IMR-90 (cell line): ENCODE data around the gene MRPL33. TPM values are rescaled to one million over a fixed set of nuclear protein-coding genes. Genes with fewer than 3 reads are reported as not detected.

Experiments used
- ATAC-seq: fragments of 200-7000 bp; cut with Tn5 transposase; 2 replicates; pipeline ENCODE4 v1.9.1; 2020; ENCODE audit warnings: low read depth, mild to moderate bottlenecking, moderate library complexity
- BruUV-seq: library from RNA; stranded (reverse); fragments of 400-500 nt; replicated peaks from 2 replicates; lab custom pipeline; 2021; lab: Mats Ljungman, UMichigan
- CTCF ChIA-PET: fragments of 300-600 bp; formaldehyde crosslinking; extraction: SDS; loops from one replicate; lab custom pipeline; 2021; ENCODE audit warnings: antibody characterized with exemption; lab: Yijun Ruan, JAX
- POLR2A ChIA-PET: fragments of 300-600 bp; sonication (Branson Sonifier 250); formaldehyde crosslinking; loops from one replicate; lab custom pipeline; 2022; ENCODE audit warnings: antibody characterized with exemption; ENCODE audit not compliant: unreplicated experiment; lab: Charles Lee
- DNase-seq: peaks from one replicate; pipeline ENCODE4 v3.0.0; 2013
- H2AFZ ChIP-seq: replicated peaks from 2 replicates; pipeline ENCODE3; 2013; ENCODE audit warnings: low read length, mild to moderate bottlenecking; ENCODE audit not compliant: poor library complexity
- H2AK5ac ChIP-seq: 2 replicates; pipeline ENCODE4 v1.6.1; 2013; ENCODE audit warnings: low read depth, low read length, inconsistent platforms
- H2AK9ac ChIP-seq: replicated peaks from 2 replicates; pipeline ENCODE3; 2013; ENCODE audit warnings: mild to moderate bottlenecking, low read depth, low read length, moderate library complexity; ENCODE audit not compliant: poor library complexity
- H2BK120ac ChIP-seq: 2 replicates; pipeline ENCODE4 v1.6.1; 2013; ENCODE audit warnings: low read depth, low read length, inconsistent platforms
- H2BK15ac ChIP-seq: 3 replicates; pipeline ENCODE4 v1.6.1; 2013; ENCODE audit warnings: low read depth, low read length, inconsistent platforms
- H2BK20ac ChIP-seq: 2 replicates; pipeline ENCODE4 v1.6.1; 2013; ENCODE audit warnings: low read depth, mild to moderate bottlenecking, inconsistent platforms, low read length, moderate library complexity
- H2BK5ac ChIP-seq: 2 replicates; pipeline ENCODE4 v1.6.1; 2013; ENCODE audit warnings: mild to moderate bottlenecking, low read depth, low read length, inconsistent platforms; ENCODE audit not compliant: poor library complexity, severe bottlenecking
- H3K14ac ChIP-seq: replicated peaks from 2 replicates; pipeline ENCODE4 v1.6.1; 2013; ENCODE audit warnings: low read depth, low read length, inconsistent platforms
- H3K18ac ChIP-seq: 2 replicates; pipeline ENCODE4 v1.6.1; 2013; ENCODE audit warnings: low read depth, low read length, control low read depth
- H3K23ac ChIP-seq: 2 replicates; pipeline ENCODE4 v1.6.1; 2013; ENCODE audit warnings: low read depth, low read length, inconsistent platforms
- H3K27ac ChIP-seq: 2 replicates; pipeline ENCODE4 v1.5.1; 2013; ENCODE audit warnings: mild to moderate bottlenecking, control low read depth, low read length; ENCODE audit not compliant: insufficient read depth
- H3K27me3 ChIP-seq: 2 replicates; pipeline ENCODE4 v1.6.1; 2013; ENCODE audit warnings: low read length; ENCODE audit not compliant: control insufficient read depth, insufficient read depth
- H3K36me3 ChIP-seq: 2 replicates; pipeline ENCODE4 v1.6.1; 2013; ENCODE audit warnings: low read length, mixed read lengths; ENCODE audit not compliant: control insufficient read depth, insufficient read depth
- H3K4ac ChIP-seq: 2 replicates; pipeline ENCODE4 v1.6.1; 2013; ENCODE audit warnings: low read depth, low read length, inconsistent platforms
- H3K4me1 ChIP-seq: 2 replicates; pipeline ENCODE4 v1.6.1; 2013; ENCODE audit warnings: low read length, mixed read lengths; ENCODE audit not compliant: control insufficient read depth, insufficient read depth
- H3K4me2 ChIP-seq: 2 replicates; pipeline ENCODE4 v1.6.1; 2013; ENCODE audit warnings: low read depth, mild to moderate bottlenecking, control low read depth, low read length, moderate library complexity
- H3K4me3 ChIP-seq: 2 replicates; pipeline ENCODE4 v1.5.1; 2013; ENCODE audit warnings: low read depth, mild to moderate bottlenecking, control low read depth, low read length, moderate library complexity; ENCODE audit not compliant: insufficient read depth
- H3K56ac ChIP-seq: 2 replicates; pipeline ENCODE4 v1.6.1; 2013; ENCODE audit warnings: low read length, inconsistent platforms; ENCODE audit not compliant: insufficient read depth; ENCODE audit errors: extremely low read depth
- H3K79me1 ChIP-seq, 2 experiments: 2 replicates each; pipeline ENCODE4 v1.6.1; 2013; ENCODE audit warnings: low read length in 2 of 2, inconsistent platforms in 1 of 2, low read depth in 1 of 2
- H3K9ac ChIP-seq: 2 replicates; pipeline ENCODE4 v1.6.1; 2013; ENCODE audit warnings: low read depth, low read length, control low read depth
- H3K9me1 ChIP-seq: 2 replicates; pipeline ENCODE4 v1.6.1; 2013; ENCODE audit warnings: low read length, inconsistent platforms; ENCODE audit not compliant: insufficient read depth
- H3K9me3 ChIP-seq: 2 replicates; pipeline ENCODE4 v1.6.1; 2013; ENCODE audit warnings: low read length; ENCODE audit not compliant: control insufficient read depth, insufficient read depth
- H4K20me1 ChIP-seq: 2 replicates; pipeline ENCODE4 v1.6.1; 2013; ENCODE audit warnings: low read length, inconsistent platforms; ENCODE audit not compliant: insufficient read depth
- H4K5ac ChIP-seq: 2 replicates; pipeline ENCODE4 v1.6.1; 2013; ENCODE audit warnings: mild to moderate bottlenecking, low read depth, low read length, control low read depth
- H4K8ac ChIP-seq, 2 experiments: 2 replicates each; pipeline ENCODE4 v1.6.1; 2013; ENCODE audit warnings: low read depth in 2 of 2, low read length in 2 of 2, control low read depth in 1 of 2, inconsistent platforms in 1 of 2
- H4K91ac ChIP-seq: 2 replicates; pipeline ENCODE4 v1.6.1; 2013; ENCODE audit warnings: low read depth, low read length, inconsistent platforms; ENCODE audit not compliant: insufficient read depth
- BHLHE40 ChIP-seq: fragments of 150-350 bp; IDR thresholded peaks from 2 replicates; pipeline ENCODE4 v1.6.1; 2016; ENCODE audit warnings: mild to moderate bottlenecking, low read depth, low read length
- CHD1 ChIP-seq: IDR thresholded peaks from 2 replicates; pipeline ENCODE4 v1.6.1; 2012; ENCODE audit warnings: low read depth, low read length, improper control_type of control experiment
- FOS ChIP-seq: fragments of 150-350 bp; IDR thresholded peaks from 2 replicates; pipeline ENCODE4 v1.6.1; 2016; ENCODE audit warnings: low read depth, low read length
- MAZ ChIP-seq: IDR thresholded peaks from 2 replicates; pipeline ENCODE4 v1.6.1; 2012; ENCODE audit warnings: low read depth, mild to moderate bottlenecking, low read length, improper control_type of control experiment, moderate library complexity, borderline replicate concordance
- MXI1 ChIP-seq: IDR thresholded peaks from 2 replicates; pipeline ENCODE4 v1.6.1; 2012; ENCODE audit warnings: low read depth, mild to moderate bottlenecking, low read length, moderate library complexity, borderline replicate concordance
- NFE2L2 ChIP-seq: fragments of 150-350 bp; IDR thresholded peaks from 2 replicates; pipeline ENCODE4 v1.6.1; 2016; ENCODE audit warnings: low read depth, mild to moderate bottlenecking, low read length
- RCOR1 ChIP-seq: IDR thresholded peaks from 2 replicates; pipeline ENCODE4 v1.6.1; 2012; ENCODE audit warnings: mild to moderate bottlenecking, low read length, improper control_type of control experiment; ENCODE audit not compliant: insufficient replicate concordance
- SMC3 ChIP-seq: fragments of 150-350 bp; IDR thresholded peaks from 2 replicates; pipeline ENCODE4 v1.6.1; 2016; ENCODE audit warnings: low read depth, mild to moderate bottlenecking, antibody characterized with exemption, low read length, moderate library complexity
- WGBS, 2 experiments: methylation state at CpG; one replicate each; pipeline versions ENCODE4 v1.1.5 to v1.1.7; 2013; ENCODE audit warnings: missing lambda C conversion rate in 2 of 2; ENCODE audit not compliant: insufficient read length in 1 of 2; ENCODE audit errors: extremely low coverage in 2 of 2; 5-methylcytosine and 5-hydroxymethylcytosine counted together
- dilution Hi-C: fragments of 300-500 bp; cut with HindIII; formaldehyde crosslinking; loops from one replicate; pipeline ENCODE4 v1.14.3; 2018; ENCODE audit warnings: low sequenced_read_pairs; ENCODE audit not compliant: unreplicated experiment
- in situ Hi-C: fragments of 300-500 bp; cut with MboI; formaldehyde crosslinking; loops from 3 replicates; pipeline ENCODE4 v1.14.3; 2019; ENCODE audit warnings: low sequenced_read_pairs, inconsistent platforms, mixed read lengths
- intact Hi-C: fragments of 100-400 bp; cut with micrococcal nuclease; formaldehyde crosslinking; loops from 2 replicates; pipeline ENCODE4 v1.10.0; 2022
- polyA plus RNA-seq, 3 experiments: library from polyadenylated mRNA; depleted of rRNA; stranded (reverse); fragments of >200 nt; gene quantifications; 2 replicates each; pipeline ENCODE4 v1.2.3, GENCODE V29; 2012; ENCODE audit warnings: low replicate concordance in 1 of 3
- total RNA-seq: library from RNA; depleted of rRNA; stranded (reverse); fragments of >200 nt; gene quantifications from 2 replicates; pipeline ENCODE4 v1.2.3, GENCODE V29; 2012
- TF ChIP-seq, protein P1 (sequence below): fragments of 150-350 bp; IDR thresholded peaks from 2 replicates; pipeline ENCODE4 v1.6.1; 2017; ENCODE audit warnings: mild to moderate bottlenecking, antibody characterized with exemption, low read length, low read depth

MRPL33 gene
- total and polyA plus RNA-seq, 2 of the 4 experiments (the other 2 are of a cell fraction), result 13.3 to 101 TPM

DNA sequence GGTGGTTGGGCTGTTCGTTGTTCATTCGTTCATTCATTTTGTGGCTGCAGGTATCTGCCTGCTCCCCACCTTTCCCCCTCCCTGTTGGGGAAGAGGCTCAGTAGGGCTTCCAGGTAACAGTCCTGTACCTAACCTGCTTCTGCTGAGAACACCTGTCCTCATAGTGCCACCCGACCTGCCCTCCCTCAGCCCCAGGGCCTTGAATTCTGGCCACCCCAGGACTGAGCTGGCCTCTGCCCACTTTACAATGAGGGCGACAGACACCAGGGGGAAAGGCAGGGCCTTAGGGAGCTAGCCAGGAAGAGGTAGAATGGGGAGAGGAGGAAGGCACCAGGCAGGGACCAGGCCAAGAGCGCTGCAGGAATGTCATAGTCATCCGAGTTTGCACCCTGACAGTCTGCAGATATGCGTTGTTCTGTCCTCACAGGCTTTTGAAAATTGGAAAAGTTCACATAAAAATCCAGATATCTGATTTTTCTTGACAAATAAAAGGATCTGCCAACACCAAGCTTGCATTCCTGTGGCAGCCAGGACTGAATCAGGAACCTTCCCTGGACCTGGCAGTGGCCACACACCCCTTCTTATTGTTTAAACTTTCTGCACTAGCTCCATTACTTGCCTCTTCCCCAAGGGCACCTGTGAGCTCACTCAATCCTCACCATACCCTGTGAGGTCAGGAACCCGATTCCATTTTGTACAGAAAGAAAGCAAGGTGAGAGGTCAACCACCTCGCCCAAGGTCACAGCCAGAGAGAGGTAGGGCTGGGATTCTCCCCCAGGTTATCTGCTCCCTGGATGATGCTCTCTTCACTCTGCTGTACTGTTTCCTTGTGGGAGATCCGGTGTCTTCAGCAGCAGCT lies 35.3 kb upstream of the MRPL33 start (continued):
- TF ChIP-seq RCOR1 (no peak), CHD1 (no peak)

DNA sequence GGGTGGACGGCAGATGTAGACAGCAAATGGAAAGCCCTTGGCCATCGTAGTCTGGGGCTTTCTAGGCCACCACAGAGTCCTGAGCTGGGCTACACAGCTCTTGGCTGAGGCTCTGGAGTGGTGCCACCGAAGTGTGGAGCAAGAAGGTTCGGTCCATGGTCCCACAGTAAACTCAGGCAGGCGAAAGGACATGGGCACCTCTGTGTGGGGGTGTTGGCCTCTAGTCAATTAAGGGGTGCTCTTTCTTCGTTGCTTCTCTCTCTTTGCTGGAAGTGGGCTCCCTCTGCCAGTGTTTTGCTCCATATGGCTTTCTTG lies 34.7 kb upstream of the MRPL33 start:
- no TSS peak for BruUV-seq
- CTCF ChIA-PET, result interaction anchor here (0.5 kb wide), 1 partner anchor 792 kb away, joined by 3 read pairs; no protein-coding TSS in a partner anchor
- no peak overlapping the region for H2BK5ac ChIP-seq
- 0 out of 2 replicates have a peak overlapping the region, but pooled peaks have one; percentile 33 for H4K91ac ChIP-seq
- H3K56ac ChIP-seq, result no peak overlapping the region
- in situ Hi-C loops (no loop called here), intact Hi-C loops (no loop called here), dilution Hi-C loops (no loop called here)
- H3K23ac ChIP-seq, result no peak overlapping the region; the same call in 1 of the 2 replicates
- no peak overlapping the region for H2BK120ac ChIP-seq
- H4K5ac ChIP-seq, result no peak overlapping the region
- no peak overlapping the region for H3K18ac ChIP-seq
- no peak overlapping the region for H3K4me2 ChIP-seq
- ATAC-seq (no peak), DNase-seq (no peak)
- TF ChIP-seq MAZ (no peak), BHLHE40 (no peak), CHD1 (no peak), SMC3 (no peak), NFE2L2 (no peak), FOS (no peak), MXI1 (no peak)
- TF ChIP-seq, protein P1, sequence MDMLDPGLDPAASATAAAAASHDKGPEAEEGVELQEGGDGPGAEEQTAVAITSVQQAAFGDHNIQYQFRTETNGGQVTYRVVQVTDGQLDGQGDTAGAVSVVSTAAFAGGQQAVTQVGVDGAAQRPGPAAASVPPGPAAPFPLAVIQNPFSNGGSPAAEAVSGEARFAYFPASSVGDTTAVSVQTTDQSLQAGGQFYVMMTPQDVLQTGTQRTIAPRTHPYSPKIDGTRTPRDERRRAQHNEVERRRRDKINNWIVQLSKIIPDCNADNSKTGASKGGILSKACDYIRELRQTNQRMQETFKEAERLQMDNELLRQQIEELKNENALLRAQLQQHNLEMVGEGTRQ, result no peak
- peak overlapping the region; percentile 91; the same call in 1 of the 3 replicates for H2BK15ac ChIP-seq
- H2AK5ac ChIP-seq, result 0 out of 2 replicates have a peak overlapping the region, but pooled peaks have one; percentile 43
- POLR2A ChIA-PET, result no interaction called here
- H4K8ac ChIP-seq, result peak overlapping the region in 1 of 2 experiments; percentile 79; a peak in 1 of 4 replicates
- peaks cover 9% of the 10 kb centered on the region for H3K4me1 ChIP-seq
- H3K79me1 ChIP-seq, result no peaks in the 10 kb centered on the region
- H3K27ac ChIP-seq, result no peak overlapping the region
- H3K14ac ChIP-seq, result no peak overlapping the region
- peak overlapping the region; percentile 25 for H2AFZ ChIP-seq
- 0 out of 2 replicates have a peak overlapping the region, but pooled peaks have one; percentile 23 for H3K4ac ChIP-seq
- no peaks in the 10 kb centered on the region for H4K20me1 ChIP-seq
- H3K9me3 ChIP-seq, result no peaks in the 10 kb centered on the region
- H3K27me3 ChIP-seq, result no peaks in the 10 kb centered on the region
- H2BK20ac ChIP-seq, result no peak overlapping the region
- no peak overlapping the region for H3K9ac ChIP-seq
- H3K4me3 ChIP-seq, result no peak overlapping the region
- H3K9me1 ChIP-seq, result peaks cover 4% of the 10 kb centered on the region
- no peaks in the 10 kb centered on the region for H3K36me3 ChIP-seq
- peak overlapping the region; percentile 11 for H2AK9ac ChIP-seq
- 100% methylated on average over 3 of the region's 6 CpGs; no CpG with 5 or more reads in 1 of the 2 experiments for WGBS, 2 experiments
